Activated CD4-positive, alpha-beta T cell treated with anti-CD3 and anti-CD28 coated beads, Interleukin-2, amount 10 ng/mL, durations not matched to agents 24 days and 14 days (primary cell): ENCODE data around the gene NRG2. TPM values are rescaled to one million over a fixed set of nuclear protein-coding genes. Genes with fewer than 3 reads are reported as not detected.

Experiments used
- DNase-seq: peaks from one replicate; pipeline ENCODE4 v3.0.0; 2022
- H3K27ac Mint-ChIP-seq: one replicate; pipeline ENCODE4 v1.8.0; 2022; ENCODE audit warnings: mild to moderate bottlenecking, mixed read lengths
- H3K27me3 Mint-ChIP-seq: one replicate; pipeline ENCODE4 v1.8.0; 2022; ENCODE audit warnings: mixed read lengths
- H3K36me3 Mint-ChIP-seq: one replicate; pipeline ENCODE4 v1.8.0; 2022; ENCODE audit warnings: low read depth, mild to moderate bottlenecking, mixed read lengths
- H3K4me1 Mint-ChIP-seq: one replicate; pipeline ENCODE4 v1.8.0; 2021; ENCODE audit warnings: mixed read lengths
- H3K4me3 Mint-ChIP-seq: one replicate; pipeline ENCODE4 v1.8.0; 2022; ENCODE audit warnings: mild to moderate bottlenecking, moderate library complexity, mixed read lengths
- H3K9me3 Mint-ChIP-seq: one replicate; pipeline ENCODE4 v1.8.0; 2021; ENCODE audit warnings: mixed read lengths
- intact Hi-C: fragments of 100-400 bp; cut with micrococcal nuclease; formaldehyde crosslinking; loops from one replicate; pipeline ENCODE4 v1.15.1; 2023
- total RNA-seq: library from RNA; stranded (reverse); gene quantifications from 2 replicates; pipeline ENCODE4 v1.2.3, GENCODE V29; 2022

NRG2 gene
- total RNA-seq, 1 donor from 2014 or later, result 0.07 TPM

- no peak overlapping the region for H3K4me3 Mint-ChIP-seq
- no peak for DNase-seq
- H3K36me3 Mint-ChIP-seq, result no peaks in the 10 kb centered on the region
- peaks cover 71% of the 10 kb centered on the region for H3K27me3 Mint-ChIP-seq
- no peaks in the 10 kb centered on the region for H3K9me3 Mint-ChIP-seq
- intact Hi-C loops, result no loop called here
- no peaks in the 10 kb centered on the region for H3K4me1 Mint-ChIP-seq
- no peak overlapping the region for H3K27ac Mint-ChIP-seq
Observed at GRCh38 chr5:139797335-139797734, 245.8 kb downstream of the NRG2 start.

Other genes starting within 250 kb of the NRG2 start
- not detected in 2 replicates for gene PSD2, start 247.5 kb downstream of the NRG2 start, total RNA-seq
- gene PURA, start 70.8 kb upstream of the NRG2 start, total RNA-seq, result 11.1 and 12.0 TPM in 2 replicates
- gene IGIP, start 82.6 kb upstream of the NRG2 start, total RNA-seq, result 2.8 TPM in 2 replicates
- gene CYSTM1, start 131.9 kb upstream of the NRG2 start, total RNA-seq, result 17.2 and 17.3 TPM in 2 replicates